ENCODE measurements around the gene ZSCAN5B. TPM values are rescaled to one million over a fixed set of nuclear protein-coding genes. Genes with fewer than 3 reads are reported as not detected.
"Not testable (repeated sequence)": the region's sequence is repeated elsewhere in the genome, so short reads cannot be mapped to it uniquely, and the experiment has no call there.

ZSCAN5B gene
- total RNA-seq, 2 experiments from 2014 or later = not detected

GRCh38 chr19:56163097-56163496, 34.5 kb downstream of the ZSCAN5B start:
- CTCF ChIA-PET = interaction anchor here (1.2 kb wide), 1 partner anchor 97 kb away, joined by 3 read pairs; no protein-coding TSS in a partner anchor
- H3K4me1 Mint-ChIP-seq = peaks cover 8% of the 10 kb centered on the region
- H3K36me3 Mint-ChIP-seq = peaks cover 10% of the 10 kb centered on the region
- H3K27me3 Mint-ChIP-seq = no peaks in the 10 kb centered on the region
- no peaks in the 10 kb centered on the region for H3K9me3 Mint-ChIP-seq (ENCODE audit: low read depth)
- no peak overlapping the region for H3K4me3 Mint-ChIP-seq
- no peak for ATAC-seq
- no peak for DNase-seq
- H3K27ac Mint-ChIP-seq = no peak overlapping the region

GRCh38 chr19:56162258-56162657, 35.3 kb downstream of the ZSCAN5B start:
- peaks cover 8% of the 10 kb centered on the region for H3K4me1 Mint-ChIP-seq
- peaks cover 10% of the 10 kb centered on the region for H3K36me3 Mint-ChIP-seq
- DNase-seq (no peak), ATAC-seq (no peak)
- H3K27me3 Mint-ChIP-seq = no peaks in the 10 kb centered on the region
- H3K9me3 Mint-ChIP-seq (ENCODE audit: low read depth) = no peaks in the 10 kb centered on the region
- H3K27ac Mint-ChIP-seq = no peak overlapping the region
- CTCF ChIA-PET = interaction anchor here (1.2 kb wide), 1 partner anchor 96 kb away, joined by 3 read pairs; no protein-coding TSS in a partner anchor
- no peak overlapping the region for H3K4me3 Mint-ChIP-seq

GRCh38 chr19:56161534-56161933, 36.0 kb downstream of the ZSCAN5B start:
- CTCF ChIA-PET = no interaction called here
- ATAC-seq (no peak), DNase-seq (no peak)
- peaks cover 10% of the 10 kb centered on the region for H3K36me3 Mint-ChIP-seq
- no peak overlapping the region for H3K4me3 Mint-ChIP-seq
- no peak overlapping the region for H3K27ac Mint-ChIP-seq
- no peaks in the 10 kb centered on the region for H3K27me3 Mint-ChIP-seq
- H3K4me1 Mint-ChIP-seq = peaks cover 8% of the 10 kb centered on the region
- H3K9me3 Mint-ChIP-seq (ENCODE audit: low read depth) = no peaks in the 10 kb centered on the region

GRCh38 chr19:56159622-56160271, 37.8 kb downstream of the ZSCAN5B start:
- no peaks in the 10 kb centered on the region for H3K9me3 Mint-ChIP-seq (ENCODE audit: low read depth)
- no peak overlapping the region for H3K27ac Mint-ChIP-seq
- H3K4me1 Mint-ChIP-seq = peaks cover 6% of the 10 kb centered on the region
- CTCF ChIA-PET = no interaction called here
- H3K27me3 Mint-ChIP-seq = no peaks in the 10 kb centered on the region
- DNase-seq = no peak
- H3K36me3 Mint-ChIP-seq = peaks cover 11% of the 10 kb centered on the region
- no peak overlapping the region for H3K4me3 Mint-ChIP-seq
- no peak for ATAC-seq

GRCh38 chr19:56159009-56159559, 38.5 kb downstream of the ZSCAN5B start:
- no peak for ATAC-seq
- no peak overlapping the region for H3K27ac Mint-ChIP-seq
- CTCF ChIA-PET = no interaction called here
- H3K4me1 Mint-ChIP-seq = peaks cover 4% of the 10 kb centered on the region
- H3K4me3 Mint-ChIP-seq = no peak overlapping the region
- H3K9me3 Mint-ChIP-seq (ENCODE audit: low read depth) = no peaks in the 10 kb centered on the region
- DNase-seq = no peak
- H3K27me3 Mint-ChIP-seq = no peaks in the 10 kb centered on the region
- H3K36me3 Mint-ChIP-seq = peaks cover 11% of the 10 kb centered on the region

- no peaks in the 10 kb centered on the region for H3K9me3 Mint-ChIP-seq (ENCODE audit: low read depth)
- no peak overlapping the region for H3K27ac Mint-ChIP-seq
- CTCF ChIA-PET = interaction anchor here (1.0 kb wide), 1 partner anchor 14 kb away, joined by 3 read pairs; no protein-coding TSS in a partner anchor
- no peak for ATAC-seq
- peaks cover 2% of the 10 kb centered on the region for H3K4me1 Mint-ChIP-seq
- H3K4me3 Mint-ChIP-seq = no peak overlapping the region
- no peaks in the 10 kb centered on the region for H3K27me3 Mint-ChIP-seq
- peaks cover 11% of the 10 kb centered on the region for H3K36me3 Mint-ChIP-seq
- DNase-seq = no peak
Observed at GRCh38 chr19:56158170-56158757, 39.3 kb downstream of the ZSCAN5B start.

- no peak overlapping the region for H3K4me3 Mint-ChIP-seq
- peaks cover 11% of the 10 kb centered on the region for H3K36me3 Mint-ChIP-seq
- H3K4me1 Mint-ChIP-seq = no peaks in the 10 kb centered on the region
- no peaks in the 10 kb centered on the region for H3K9me3 Mint-ChIP-seq (ENCODE audit: low read depth)
- DNase-seq (no peak), ATAC-seq (no peak)
- CTCF ChIA-PET = no interaction called here
- no peaks in the 10 kb centered on the region for H3K27me3 Mint-ChIP-seq
- no peak overlapping the region for H3K27ac Mint-ChIP-seq
Observed at GRCh38 chr19:56156768-56157167, 40.8 kb downstream of the ZSCAN5B start.

GRCh38 chr19:56155124-56155687, 42.4 kb downstream of the ZSCAN5B start:
- Mint-ChIP-seq H3K9me3 (ENCODE audit: low read depth) (no peaks in the 10 kb centered on the region), H3K36me3 (peaks cover 14% of the 10 kb centered on the region), H3K4me1 (no peaks in the 10 kb centered on the region), H3K27ac (no peak overlapping the region), H3K4me3 (no peak overlapping the region), H3K27me3 (no peaks in the 10 kb centered on the region)
- CTCF ChIA-PET = interaction anchor here (0.9 to 1.5 kb wide), 2 partner anchors 79 to 98 kb away, joined by 3 to 7 read pairs; no protein-coding TSS in a partner anchor
- DNase-seq (no peak), ATAC-seq (no peak)

GRCh38 chr19:56153507-56153906, 44.1 kb downstream of the ZSCAN5B start:
- H3K27ac Mint-ChIP-seq = no peak overlapping the region
- H3K4me1 Mint-ChIP-seq = no peaks in the 10 kb centered on the region
- no peak for ATAC-seq
- H3K36me3 Mint-ChIP-seq = peaks cover 15% of the 10 kb centered on the region
- H3K9me3 Mint-ChIP-seq (ENCODE audit: low read depth) = no peaks in the 10 kb centered on the region
- no peaks in the 10 kb centered on the region for H3K27me3 Mint-ChIP-seq
- CTCF ChIA-PET = interaction anchor here (0.8 kb wide), 1 partner anchor 100 kb away, joined by 3 read pairs; no protein-coding TSS in a partner anchor
- no peak overlapping the region for H3K4me3 Mint-ChIP-seq
- no peak for DNase-seq

GRCh38 chr19:56152644-56153043, 44.9 kb downstream of the ZSCAN5B start:
- H3K4me3 Mint-ChIP-seq = no peak overlapping the region

GRCh38 chr19:56150358-56150757, 47.2 kb downstream of the ZSCAN5B start:
- no peak overlapping the region for H3K4me3 Mint-ChIP-seq
- H3K27ac Mint-ChIP-seq = no peak overlapping the region
- CTCF ChIA-PET = no interaction called here
- peaks cover 23% of the 10 kb centered on the region for H3K36me3 Mint-ChIP-seq
- no peaks in the 10 kb centered on the region for H3K4me1 Mint-ChIP-seq
- no peaks in the 10 kb centered on the region for H3K9me3 Mint-ChIP-seq (ENCODE audit: low read depth)
- no peaks in the 10 kb centered on the region for H3K27me3 Mint-ChIP-seq
- ATAC-seq = no peak
- no peak for DNase-seq

More at GRCh38 chr19:56152644-56153043, 44.9 kb downstream of the ZSCAN5B start:
- H3K27ac Mint-ChIP-seq = no peak overlapping the region
- no peaks in the 10 kb centered on the region for H3K27me3 Mint-ChIP-seq
- no peak for ATAC-seq
- CTCF ChIA-PET = no interaction called here
- no peaks in the 10 kb centered on the region for H3K9me3 Mint-ChIP-seq (ENCODE audit: low read depth)
- no peak for DNase-seq
- H3K4me1 Mint-ChIP-seq = no peaks in the 10 kb centered on the region
- H3K36me3 Mint-ChIP-seq = peaks cover 21% of the 10 kb centered on the region

GRCh38 chr19:56149656-56150038, 47.9 kb downstream of the ZSCAN5B start:
- Mint-ChIP-seq H3K27ac (no peak overlapping the region), H3K4me1 (peaks cover under 1% of the 10 kb centered on the region), H3K36me3 (peaks cover 23% of the 10 kb centered on the region), H3K9me3 (ENCODE audit: low read depth) (no peaks in the 10 kb centered on the region), H3K27me3 (no peaks in the 10 kb centered on the region), H3K4me3 (no peak overlapping the region)
- no peak for ATAC-seq
- DNase-seq = no peak
- CTCF ChIA-PET = no interaction called here

GRCh38 chr19:56148955-56149655, 48.5 kb downstream of the ZSCAN5B start:
- H3K27ac Mint-ChIP-seq; DNase-seq; CTCF ChIA-PET; H3K9me3 Mint-ChIP-seq (ENCODE audit: low read depth); H3K27me3 Mint-ChIP-seq; H3K4me3 Mint-ChIP-seq; ATAC-seq; H3K4me1 Mint-ChIP-seq: not testable (repeated sequence)
- H3K36me3 Mint-ChIP-seq = peaks cover 24% of the 10 kb centered on the region

Data from activated CD8-positive, alpha-beta memory T cell treated with anti-CD3 and anti-CD28 coated beads, Interleukin-2, amount 10 ng/mL, durations not matched to agents 7 days and 5 days (primary cell).